Spleen (tissue), 7 donors: ENCODE results near the gene TMC8.

ENCODE experiments used
- CTCF ChIP-seq, 11 experiments: fragments of 200-600 bp in 7 of 11; fragments of 450-650 bp in 4 of 11; sonication (generic) in 4 of 11; IDR thresholded peaks in 8 of 11; conservative IDR thresholded peaks in 3 of 11; 1 replicate in 7 of 11; 2 replicates in 4 of 11; pipeline versions ENCODE4 v1.4.0 to v1.8.0; 2016 to 2021; ENCODE audit warnings: antibody characterized with exemption in 11 of 11, inconsistent platforms in 4 of 11, mild to moderate bottlenecking in 1 of 11
- POLR2A ChIP-seq, 3 donors: fragments of 450-650 bp; IDR thresholded peaks; one replicate each; pipeline ENCODE4 v1.5.1; 2017; ENCODE audit warnings: antibody characterized with exemption in 3 of 3, mild to moderate bottlenecking in 1 of 3
- POLR2AphosphoS5 ChIP-seq, 3 donors: sonication (generic); formaldehyde crosslinking; IDR thresholded peaks; one replicate each; pipeline ENCODE4 v1.5.1; 2017; ENCODE audit warnings: antibody characterized with exemption in 3 of 3
- donor health status: DM: no; HTN: no; CAD: no; lungs with moderate emphysema.
- donor health status: DM: no; HTN: no; CAD: no.
- donor health status: DM: no; HTN: no; CAD: no.

- TF ChIP-seq CTCF (IDR thresholded peaks at IDR 0.05 in 8 of 11, conservative IDR thresholded peaks at IDR 0.05 in 3 of 11) = no peak
- no peak for TF ChIP-seq POLR2A (IDR thresholded peaks at IDR 0.05)
- TF ChIP-seq POLR2AphosphoS5 (IDR thresholded peaks at IDR 0.05) = no peak
These were observed 35.8 kb downstream of the TMC8 start for GRCh38 chr17:78166416-78166815.
